Kidney (tissue), 14 donors: ENCODE measurements around the gene EDDM3A. TPM values are rescaled to one million over a fixed set of nuclear protein-coding genes. Genes with fewer than 3 reads are reported as not detected.

ENCODE experiments used
- DNase-seq, 5 donors: peaks; one replicate each; pipeline ENCODE4 v3.0.0-alpha.2; 2013 to 2020
- FAIRE-seq: peaks from 2 replicates; lab custom pipeline; 2012; peaks lifted over from hg19 to GRCh38; lab: Jason Lieb, UNC
- H3K27ac ChIP-seq, 2 donors: one replicate each; pipeline ENCODE4 v1.7.0; 2013; ENCODE audit warnings: low read depth in 2 of 2, low read length in 2 of 2, inconsistent platforms in 1 of 2
- H3K27me3 ChIP-seq: one replicate; pipeline ENCODE4 v1.7.1; 2013; ENCODE audit warnings: low read length, inconsistent platforms; ENCODE audit not compliant: control insufficient read depth, insufficient read depth
- H3K36me3 ChIP-seq, 3 donors: one replicate each; pipeline versions ENCODE4 v1.7.0 to v1.7.1; 2013; ENCODE audit warnings: low read length in 3 of 3, control low read depth in 1 of 3, inconsistent platforms in 1 of 3; ENCODE audit not compliant: insufficient read depth in 3 of 3, control insufficient read depth in 2 of 3
- H3K4me1 ChIP-seq, 3 donors: one replicate each; pipeline versions ENCODE4 v1.7.0 to v1.7.1; 2013; ENCODE audit warnings: low read length in 3 of 3, inconsistent platforms in 1 of 3, low read depth in 1 of 3; ENCODE audit not compliant: control insufficient read depth in 2 of 3, insufficient read depth in 2 of 3
- H3K4me3 ChIP-seq, 3 donors: one replicate each; pipeline versions ENCODE4 v1.7.0 to v1.8.1; 2013; ENCODE audit warnings: low read length in 3 of 3, control low read depth in 1 of 3, inconsistent platforms in 1 of 3
- H3K9ac ChIP-seq, 3 donors: one replicate each; pipeline versions ENCODE4 v1.7.0 to v1.7.1; 2013; ENCODE audit warnings: low read length in 3 of 3, control low read depth in 1 of 3, inconsistent platforms in 1 of 3
- H3K9me3 ChIP-seq, 3 donors: one replicate each; pipeline versions ENCODE4 v1.7.0 to v1.7.1; 2013; ENCODE audit warnings: low read length in 3 of 3, control low read depth in 1 of 3, inconsistent platforms in 1 of 3; ENCODE audit not compliant: control insufficient read depth in 2 of 3, insufficient read depth in 1 of 3
- CTCF ChIP-seq: IDR thresholded peaks from 3 replicates; pipeline ENCODE4 v1.5.1; 2012; ENCODE audit warnings: mild to moderate bottlenecking, moderate library complexity, borderline replicate concordance; ENCODE audit not compliant: insufficient read depth; ENCODE audit errors: extremely low read depth
- intact Hi-C: fragments of 100-400 bp; cut with DNase I; formaldehyde crosslinking; loops from one replicate; pipeline ENCODE4 v1.11.1; 2022
- polyA plus RNA-seq: library from polyadenylated mRNA; stranded (reverse); fragments of 350-450 nt; fragmentation: Illumina TruSeq; extraction: RNeasy Lipid Tissue Mini Kit (QIAGEN cat#74804); gene quantifications from one replicate; pipeline ENCODE4 v1.2.3, GENCODE V29; 2014; ENCODE audit warnings: low read depth, low replicate concordance; ENCODE audit not compliant: insufficient read depth
- total RNA-seq: library from RNA; stranded (reverse); fragmentation: NEBNext Ultra II Directional; extraction: Animal tissue kit (Norgen Biotek cat#: 25700); gene quantifications from one replicate; pipeline ENCODE4 v1.2.1, GENCODE V29; 2021
- donor health status: control.
- donor health status: control.
- donor health status: control.
- donor health status: control.
- donor health status: control.
- donor health status: DM: yes; HTN: yes; CAD: no.
- donor health status: Normal renal cell carcinoma (clear cell type).

EDDM3A gene
- total and polyA plus RNA-seq, 2 donors from 2014 or later = 1.8 TPM; not detected in 1

- intact Hi-C loops = no loop called here
- H3K4me3 ChIP-seq = no peak overlapping the region
- no peaks in the 10 kb centered on the region for H3K9me3 ChIP-seq
- FAIRE-seq = no peak
- no peaks in the 10 kb centered on the region for H3K36me3 ChIP-seq
- no peak overlapping the region for H3K27ac ChIP-seq
- no peak overlapping the region for H3K9ac ChIP-seq
- no peaks in the 10 kb centered on the region for H3K27me3 ChIP-seq
- no peak for TF ChIP-seq CTCF
- H3K4me1 ChIP-seq = peaks cover 0 to 36% (median 6%) of the 10 kb centered on the region in 3 donors
- DNase-seq = no peak
Measured at GRCh38 chr14:20712904-20713303, 32.8 kb upstream of the EDDM3A start.

GRCh38 chr14:20714593-20715250, 31.0 kb upstream of the EDDM3A start:
- DNase-seq (peak in 1 of 5 donors; percentile 76), FAIRE-seq (no peak)
- H3K27ac ChIP-seq = no peak overlapping the region

GRCh38 chr14:20719777-20720176, 25.9 kb upstream of the EDDM3A start:
- intact Hi-C loops = no loop called here
- peak; percentile 29 for FAIRE-seq
- H3K9ac ChIP-seq = no peak overlapping the region

More at GRCh38 chr14:20714593-20715250, 31.0 kb upstream of the EDDM3A start:
- H3K36me3 ChIP-seq = no peaks in the 10 kb centered on the region
- no peak overlapping the region for H3K4me3 ChIP-seq
- intact Hi-C loops = no loop called here
- no peaks in the 10 kb centered on the region for H3K27me3 ChIP-seq
- no peak overlapping the region for H3K9ac ChIP-seq
- no peak for TF ChIP-seq CTCF
- H3K4me1 ChIP-seq = peaks cover 0 to 23% (median 12%) of the 10 kb centered on the region in 3 donors
- no peaks in the 10 kb centered on the region for H3K9me3 ChIP-seq

More at GRCh38 chr14:20719777-20720176, 25.9 kb upstream of the EDDM3A start:
- peak in 4 of 5 donors; percentile 37 to 84 (median 60) for DNase-seq
- no peak overlapping the region for H3K4me3 ChIP-seq
- H3K9me3 ChIP-seq = no peaks in the 10 kb centered on the region
- H3K27me3 ChIP-seq = no peaks in the 10 kb centered on the region
- no peak for TF ChIP-seq CTCF
- no peaks in the 10 kb centered on the region for H3K36me3 ChIP-seq
- H3K27ac ChIP-seq = peak overlapping the region; percentile 54 to 72
- peaks cover 2 to 6% (median 5%) of the 10 kb centered on the region in 3 donors for H3K4me1 ChIP-seq
